HEK293T (cell line): ENCODE measurements around the gene GPHN.

ENCODE experiments used
- ARNT ChIP-seq: fragments of 450-650 bp; IDR thresholded peaks from 2 replicates; pipeline ENCODE4 v1.6.1; 2017; ENCODE audit warnings: mild to moderate bottlenecking
- CTBP1 ChIP-seq: fragments of 450-650 bp; IDR thresholded peaks from 2 replicates; pipeline ENCODE4 v1.6.1; 2016; ENCODE audit warnings: borderline replicate concordance
- ELF4 ChIP-seq: fragments of 450-650 bp; IDR thresholded peaks from 2 replicates; pipeline ENCODE4 v1.6.1; 2017; ENCODE audit warnings: antibody characterized with exemption
- FOXM1 ChIP-seq: fragments of 450-650 bp; IDR thresholded peaks from 2 replicates; pipeline ENCODE4 v1.6.1; 2017; ENCODE audit warnings: mild to moderate bottlenecking, borderline replicate concordance
- LEF1 ChIP-seq: fragments of 450-650 bp; IDR thresholded peaks from 2 replicates; pipeline ENCODE4 v1.6.1; 2017; ENCODE audit warnings: mild to moderate bottlenecking, borderline replicate concordance
- NFRKB ChIP-seq: fragments of 450-650 bp; IDR thresholded peaks from 2 replicates; pipeline ENCODE4 v1.6.1; 2016; ENCODE audit warnings: mild to moderate bottlenecking, moderate library complexity
- SP1 ChIP-seq: fragments of 450-650 bp; IDR thresholded peaks from 2 replicates; pipeline ENCODE4 v1.6.1; 2017
- SUZ12 ChIP-seq: fragments of 450-650 bp; IDR thresholded peaks from 2 replicates; pipeline ENCODE4 v1.6.1; 2016; ENCODE audit warnings: mild to moderate bottlenecking
- TARDBP ChIP-seq: fragments of 450-650 bp; IDR thresholded peaks from 2 replicates; pipeline ENCODE4 v1.6.1; 2016
- ZNF384 ChIP-seq: fragments of 450-650 bp; IDR thresholded peaks from 2 replicates; pipeline ENCODE4 v1.6.1; 2016

- TF ChIP-seq NFRKB (no peak), SUZ12 (no peak), ELF4 (no peak), FOXM1 (no peak), TARDBP (no peak), ZNF384 (no peak), LEF1 (no peak), SP1 (no peak), ARNT (no peak), CTBP1 (no peak)
Observed at GRCh38 chr14:66495218-66496098, 12.5 kb upstream of the GPHN start.
